SK-N-SH (cell line): ENCODE results near the gene KLHDC10. TPM values are rescaled to one million over a fixed set of nuclear protein-coding genes. Genes with fewer than 3 reads are reported as not detected.

Experiments used
- CTCF ChIA-PET: fragments of 300-600, 350-600 bp; formaldehyde crosslinking; extraction: SDS; loops from one replicate; lab custom pipeline; 2021; lab: Yijun Ruan, JAX
- POLR2A ChIA-PET: fragments of 350-600 bp; sonication (Branson Sonifier 250); formaldehyde crosslinking; extraction: SDS; loops from one replicate; lab custom pipeline; 2020; ENCODE audit warnings: antibody characterized with exemption, inconsistent platforms; lab: Yijun Ruan, JAX
- DNase-seq: peaks from one replicate; pipeline ENCODE4 v3.0.0; 2012
- H2AFZ ChIP-seq: fragments of 200-600 bp; sonication (generic); 2 replicates; pipeline ENCODE4 v1.8.1; 2016; ENCODE audit warnings: antibody characterized with exemption, mild to moderate bottlenecking, low read depth
- H3F3A ChIP-seq: fragments of 200-600 bp; sonication (generic); replicated peaks from 2 replicates; pipeline ENCODE3; 2016; ENCODE audit warnings: antibody characterized with exemption, mild to moderate bottlenecking; ENCODE audit not compliant: insufficient read depth
- H3K27ac ChIP-seq, 2 experiments: fragments of 200-500 bp in 1 of 2; fragments of 200-600 bp in 1 of 2; sonication (Bioruptor generic) in 1 of 2; sonication (generic), shearing (Covaris generic) in 1 of 2; 2 replicates each; pipeline versions ENCODE4 v1.5.1 to v1.6.1; 2014 to 2016; ENCODE audit warnings: low read depth in 2 of 2, inconsistent platforms in 1 of 2, low read length in 1 of 2, mild to moderate bottlenecking in 1 of 2, mixed read lengths in 1 of 2
- H3K27me3 ChIP-seq: fragments of 200-600 bp; sonication (generic), shearing (Covaris generic); 2 replicates; pipeline ENCODE4 v1.6.1; 2016; ENCODE audit warnings: mixed run types; ENCODE audit not compliant: insufficient read depth
- H3K36me3 ChIP-seq, 2 experiments: fragments of 200-500 bp in 1 of 2; fragments of 200-600 bp in 1 of 2; sonication (Bioruptor generic) in 1 of 2; sonication (generic) in 1 of 2; replicated peaks in 1 of 2; 2 replicates each; pipeline versions ENCODE3 to v1.5.1; 2014 to 2016; ENCODE audit warnings: low read length in 1 of 2, mild to moderate bottlenecking in 1 of 2; ENCODE audit not compliant: insufficient read depth in 2 of 2, control insufficient read depth in 1 of 2
- H3K4me1 ChIP-seq, 2 experiments: fragments of 200-500 bp in 1 of 2; fragments of 200-600 bp in 1 of 2; sonication (Bioruptor generic) in 1 of 2; sonication (generic), shearing (Covaris generic) in 1 of 2; 2 replicates each; pipeline versions ENCODE4 v1.5.1 to v1.6.1; 2014 to 2016; ENCODE audit warnings: low read depth in 1 of 2, low read length in 1 of 2, mixed run types in 1 of 2; ENCODE audit not compliant: insufficient read depth in 2 of 2, control insufficient read depth in 1 of 2
- H3K4me2 ChIP-seq: fragments of 200-600 bp; sonication (generic), shearing (Covaris generic); 2 replicates; pipeline ENCODE4 v1.6.1; 2017; ENCODE audit warnings: mixed run types
- H3K4me3 ChIP-seq, 2 experiments: fragments of 200-500 bp in 1 of 2; fragments of 200-600 bp in 1 of 2; sonication (Bioruptor generic) in 1 of 2; sonication (generic), shearing (Covaris generic) in 1 of 2; 2 replicates each; pipeline versions ENCODE4 v1.5.1 to v1.8.1; 2014 to 2016; ENCODE audit warnings: low read depth in 2 of 2, inconsistent platforms in 1 of 2, low read length in 1 of 2, mild to moderate bottlenecking in 1 of 2, mixed read lengths in 1 of 2, moderate library complexity in 1 of 2
- H3K79me2 ChIP-seq: fragments of 200-600 bp; sonication (generic); 2 replicates; pipeline ENCODE4 v1.8.1; 2017; ENCODE audit warnings: mild to moderate bottlenecking; ENCODE audit not compliant: insufficient read depth
- H3K9ac ChIP-seq: fragments of 200-600 bp; sonication (generic); 2 replicates; pipeline ENCODE4 v1.6.1; 2017; ENCODE audit warnings: mixed run types
- H3K9me2 ChIP-seq: fragments of 200-600 bp; sonication (generic); 2 replicates; pipeline ENCODE4 v1.6.1; 2017; ENCODE audit warnings: mixed run types
- H3K9me3 ChIP-seq: fragments of 200-600 bp; sonication (generic); 2 replicates; pipeline ENCODE4 v1.6.1; 2017; ENCODE audit warnings: mixed run types, mild to moderate bottlenecking, moderate library complexity
- H4K20me1 ChIP-seq: fragments of 200-600 bp; sonication (generic); 2 replicates; pipeline ENCODE4 v1.6.1; 2017; ENCODE audit warnings: mild to moderate bottlenecking, mixed run types; ENCODE audit not compliant: insufficient read depth
- CTCF ChIP-seq: fragments of 200-600 bp; sonication (generic); IDR thresholded peaks from 2 replicates; pipeline ENCODE4 v1.6.1; 2017; ENCODE audit warnings: antibody characterized with exemption, mild to moderate bottlenecking, moderate library complexity
- EZH2phosphoT487 ChIP-seq: fragments of 200-600 bp; sonication (generic); IDR thresholded peaks from 2 replicates; pipeline ENCODE4 v1.6.1; 2017; ENCODE audit warnings: low read depth, mixed run types, mild to moderate bottlenecking, antibody characterized with exemption, moderate library complexity, borderline replicate concordance
- FOXJ3 ChIP-seq: sonication (generic); formaldehyde crosslinking; IDR thresholded peaks from 2 replicates; pipeline ENCODE4 v1.5.1; 2020; ENCODE audit warnings: mild to moderate bottlenecking, missing genetic modification reagents
- GABPA ChIP-seq: IDR thresholded peaks from 2 replicates; pipeline ENCODE4 v1.4.0; 2012; ENCODE audit warnings: low read depth, mild to moderate bottlenecking
- NFIC ChIP-seq: IDR thresholded peaks from 2 replicates; pipeline ENCODE4 v1.4.0; 2012; ENCODE audit warnings: borderline replicate concordance
- NRF1 ChIP-seq: IDR thresholded peaks from 2 replicates; pipeline ENCODE4 v1.6.1; 2012; ENCODE audit warnings: low read depth, mild to moderate bottlenecking, low read length
- RAD21 ChIP-seq: IDR thresholded peaks from 2 replicates; pipeline ENCODE4 v1.6.1; 2012; ENCODE audit warnings: mild to moderate bottlenecking, low read length
- RCOR1 ChIP-seq: fragments of 150-350 bp; IDR thresholded peaks from 2 replicates; pipeline ENCODE4 v1.6.1; 2017; ENCODE audit warnings: antibody characterized with exemption, low read length
- RXRA ChIP-seq: IDR thresholded peaks from 2 replicates; pipeline ENCODE4 v1.4.0; 2012; ENCODE audit warnings: low read depth, mild to moderate bottlenecking, borderline replicate concordance
- SIN3A ChIP-seq: IDR thresholded peaks from 2 replicates; pipeline ENCODE4 v1.6.1; 2012; ENCODE audit warnings: low read depth, mild to moderate bottlenecking, low read length, moderate library complexity, borderline replicate concordance
- SMC3 ChIP-seq: IDR thresholded peaks from 2 replicates; pipeline ENCODE4 v1.6.1; 2012; ENCODE audit warnings: low read depth, low read length, improper control_type of control experiment
- TAF1 ChIP-seq: IDR thresholded peaks from 2 replicates; pipeline ENCODE4 v1.6.1; 2012; ENCODE audit warnings: low read depth, mild to moderate bottlenecking, low read length, moderate library complexity, borderline replicate concordance
- TCF12 ChIP-seq: IDR thresholded peaks from 2 replicates; pipeline ENCODE4 v1.4.0; 2012
- TEAD4 ChIP-seq: IDR thresholded peaks from 2 replicates; pipeline ENCODE4 v1.4.0; 2012; ENCODE audit warnings: mild to moderate bottlenecking, borderline replicate concordance; ENCODE audit not compliant: insufficient read depth
- USF1 ChIP-seq: IDR thresholded peaks from 2 replicates; pipeline ENCODE4 v1.4.0; 2012; ENCODE audit warnings: low read depth, borderline replicate concordance
- YY1 ChIP-seq: IDR thresholded peaks from 2 replicates; pipeline ENCODE4 v1.4.0; 2012; ENCODE audit warnings: low read depth, mild to moderate bottlenecking
- ZBTB33 ChIP-seq: IDR thresholded peaks from 2 replicates; pipeline ENCODE4 v1.4.0; 2012; ENCODE audit warnings: low read depth, borderline replicate concordance
- WGBS: methylation state at CpG from one replicate; pipeline ENCODE4 v1.1.6; 2017; ENCODE audit warnings: low lambda C conversion rate; 5-methylcytosine and 5-hydroxymethylcytosine counted together
- polyA plus RNA-seq, 3 experiments: library from polyadenylated mRNA; depleted of rRNA; stranded (reverse); fragments of >200 nt; gene quantifications; 2 replicates each; pipeline ENCODE4 v1.2.3, GENCODE V29; 2012

KLHDC10 gene
- polyA plus RNA-seq, 1 of the 3 experiments (the other 2 are of a cell fraction): 15.9 TPM

GRCh38 chr7:130140551-130141160, 70.3 kb downstream of the KLHDC10 start:
- Histone ChIP-seq H3K9me3 (no peaks in the 10 kb centered on the region), H3K9ac (no peak overlapping the region), H3K9me2 (no peaks in the 10 kb centered on the region), H2AFZ (no peak overlapping the region), H3K27ac (no peak overlapping the region), H3F3A (peaks cover 6% of the 10 kb centered on the region), H3K4me1 (peaks cover 11 to 15% of the 10 kb centered on the region in 2 experiments; a peak in 2 of 4 replicates), H4K20me1 (no peaks in the 10 kb centered on the region), H3K4me3 (no peak overlapping the region), H3K27me3 (no peaks in the 10 kb centered on the region), H3K4me2 (no peak overlapping the region), H3K36me3 (peaks cover 5 to 15% of the 10 kb centered on the region in 2 experiments), H3K79me2 (no peaks in the 10 kb centered on the region)
- ChIA-PET CTCF (interaction anchor here (0.6 to 4.1 kb wide), 6 partner anchors 13 to 488 kb away, joined by 3 to 30 read pairs (median 4); partner anchors contain the start of gene KLHDC10), POLR2A (interaction anchor here (1.0 to 2.9 kb wide), 5 partner anchors 13 to 71 kb away, joined by 3 to 19 read pairs (median 4); partner anchors contain the start of genes KLHDC10 and TMEM209)
- DNase-seq: no peak
- WGBS: 97% methylated on average over 45 of the region's 47 CpGs
- TF ChIP-seq TEAD4: no peak
- TF ChIP-seq CTCF: no peak

GRCh38 chr7:130141161-130141883, 71.0 kb downstream of the KLHDC10 start:
- peaks cover 10% of the 10 kb centered on the region for H3F3A ChIP-seq
- no peaks in the 10 kb centered on the region for H3K9me3 ChIP-seq
- H3K79me2 ChIP-seq: no peaks in the 10 kb centered on the region
- DNase-seq: peak; percentile 95
- ChIA-PET POLR2A (interaction anchor here (0.6 to 2.9 kb wide), 6 partner anchors 9 to 71 kb away, joined by 3 to 19 read pairs (median 4); partner anchors contain the start of genes KLHDC10 and TMEM209), CTCF (interaction anchor here (0.9 to 4.1 kb wide), 6 partner anchors 12 to 70 kb away, joined by 3 to 30 read pairs (median 4); partner anchors contain the start of gene KLHDC10)
- H3K27me3 ChIP-seq: no peaks in the 10 kb centered on the region
- H3K36me3 ChIP-seq: peaks cover 3 to 10% of the 10 kb centered on the region in 2 experiments
- H3K9me2 ChIP-seq: no peaks in the 10 kb centered on the region
- H4K20me1 ChIP-seq: no peaks in the 10 kb centered on the region
- no peak overlapping the region; the same call in 1 of the 2 replicates for H3K9ac ChIP-seq
- 66% methylated on average over 24 of the region's 39 CpGs for whole genome bisulfite sequencing
- peak overlapping the region in 1 of 2 experiments; percentile 12; a peak in 1 of 4 replicates for H3K27ac ChIP-seq
- peaks cover 5 to 15% of the 10 kb centered on the region in 2 experiments; a peak in 2 of 4 replicates for H3K4me1 ChIP-seq
- H3K4me3 ChIP-seq: peak overlapping the region in 1 of 2 experiments; percentile 19; a peak in 1 of 4 replicates
- no peak overlapping the region for H3K4me2 ChIP-seq
- TF ChIP-seq RCOR1 (no peak), USF1 (no peak), NRF1 (no peak), EZH2phosphoT487 (no peak), TEAD4 (no peak), TCF12 (no peak), RXRA (no peak), YY1 (no peak), ZBTB33 (no peak), SIN3A (no peak), FOXJ3 (CRISPR knock-in tag) (peak; percentile 62; the same call in 1 of the 2 replicates), SMC3 (no peak), TAF1 (peak; percentile 51; the same call in 1 of the 2 replicates), GABPA (no peak), RAD21 (no peak), NFIC (no peak)
- H2AFZ ChIP-seq: no peak overlapping the region
